GM18868 (cell line): ENCODE measurements around the gene AGA.
A peak's percentile ranks its signal among the peaks of the same experiment; 100 is the strongest.

Source experiments
- ATAC-seq: cut with Tn5 transposase; IDR thresholded peaks from one replicate; pipeline ENCODE4 v1.9.1; 2021; ENCODE audit warnings: mild to moderate bottlenecking, moderate library complexity; ENCODE audit not compliant: unreplicated experiment

The AGA gene

DNA sequence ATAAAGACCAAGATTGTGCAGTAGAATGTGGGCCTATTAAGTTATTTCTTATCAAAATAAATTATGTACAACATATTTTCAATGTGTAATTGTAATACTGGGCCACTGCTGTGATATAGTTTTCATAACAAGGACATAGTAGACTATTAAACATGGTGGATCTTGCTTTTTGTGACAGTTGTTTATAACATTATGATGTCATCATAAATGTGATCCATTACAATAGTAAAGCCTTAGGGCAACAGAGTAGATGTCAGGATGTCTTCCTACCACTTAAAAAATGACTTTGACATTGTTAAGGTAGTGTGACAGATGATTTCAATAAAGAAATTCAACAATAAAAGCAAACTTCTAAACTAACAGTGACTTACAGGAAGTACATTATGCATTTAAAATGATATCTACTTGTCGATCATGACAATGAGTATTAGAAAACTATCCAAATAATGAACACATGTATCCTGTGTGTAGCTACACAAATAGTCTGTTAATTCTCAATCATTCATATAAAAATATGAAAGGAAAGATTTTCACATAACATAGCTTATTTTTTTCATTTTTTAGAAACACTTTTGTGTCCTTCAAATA lies 5.3 kb upstream of the AGA start:
- no peak for ATAC-seq

DNA sequence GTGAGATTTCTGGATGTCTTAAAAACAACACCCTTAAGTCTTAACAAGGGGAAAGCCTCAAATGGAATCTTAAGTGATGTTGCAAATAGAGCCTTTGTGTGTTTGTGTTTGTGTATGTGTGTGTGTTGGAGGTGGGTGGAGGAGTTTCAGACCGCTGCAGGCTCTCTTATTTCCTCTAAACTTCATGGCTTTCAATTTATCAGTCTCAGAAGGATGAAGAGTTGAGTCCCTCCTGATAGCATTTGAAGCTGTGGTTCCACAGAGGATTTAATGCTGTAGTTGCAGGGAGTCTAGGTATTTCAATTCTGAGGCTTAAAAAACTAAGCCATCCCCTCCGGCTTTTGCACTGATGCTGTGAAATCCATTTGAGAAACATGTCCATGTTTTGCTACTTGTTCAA lies 4.3 kb upstream of the AGA start:
- ATAC-seq: no peak

DNA sequence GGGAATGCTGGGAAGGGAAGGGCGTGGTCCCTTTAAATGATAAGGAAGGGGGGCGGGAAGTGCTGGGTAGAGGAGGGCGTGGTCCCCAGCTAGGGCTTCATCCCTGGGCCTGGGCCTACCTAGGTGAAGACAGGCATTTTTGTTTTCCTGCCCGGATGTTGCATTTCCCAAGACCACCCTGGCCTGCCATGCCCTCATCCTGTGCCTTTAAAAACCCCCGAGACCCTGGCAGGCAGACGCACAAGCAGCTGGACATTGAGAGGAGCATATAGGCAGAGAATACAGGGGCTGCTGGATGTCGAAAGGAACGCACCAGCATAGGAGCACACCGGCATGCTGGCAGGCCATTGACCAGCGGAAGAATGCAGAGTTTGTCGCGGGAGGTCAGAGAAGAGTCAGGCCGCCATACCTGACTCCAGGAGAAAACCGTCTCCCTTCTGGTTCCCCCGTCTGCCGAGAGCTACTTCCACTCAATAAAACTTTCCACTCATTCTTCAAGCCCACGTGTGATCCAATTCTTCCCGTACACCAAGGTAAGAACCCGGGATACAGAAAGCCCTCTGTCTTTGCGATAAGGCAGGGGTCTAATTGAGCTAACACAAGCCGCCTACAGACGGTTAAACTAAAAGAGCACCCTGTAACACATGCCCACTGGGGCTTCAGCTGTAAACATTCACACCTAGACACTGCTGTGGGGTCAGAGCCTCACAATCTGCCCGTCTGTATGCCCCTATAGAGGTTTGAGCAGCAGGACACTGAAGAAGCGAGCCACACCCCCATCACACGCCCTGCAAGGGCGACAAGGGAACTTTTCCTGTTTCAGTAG lies 2.9 kb upstream of the AGA start:
- no peak for ATAC-seq

DNA sequence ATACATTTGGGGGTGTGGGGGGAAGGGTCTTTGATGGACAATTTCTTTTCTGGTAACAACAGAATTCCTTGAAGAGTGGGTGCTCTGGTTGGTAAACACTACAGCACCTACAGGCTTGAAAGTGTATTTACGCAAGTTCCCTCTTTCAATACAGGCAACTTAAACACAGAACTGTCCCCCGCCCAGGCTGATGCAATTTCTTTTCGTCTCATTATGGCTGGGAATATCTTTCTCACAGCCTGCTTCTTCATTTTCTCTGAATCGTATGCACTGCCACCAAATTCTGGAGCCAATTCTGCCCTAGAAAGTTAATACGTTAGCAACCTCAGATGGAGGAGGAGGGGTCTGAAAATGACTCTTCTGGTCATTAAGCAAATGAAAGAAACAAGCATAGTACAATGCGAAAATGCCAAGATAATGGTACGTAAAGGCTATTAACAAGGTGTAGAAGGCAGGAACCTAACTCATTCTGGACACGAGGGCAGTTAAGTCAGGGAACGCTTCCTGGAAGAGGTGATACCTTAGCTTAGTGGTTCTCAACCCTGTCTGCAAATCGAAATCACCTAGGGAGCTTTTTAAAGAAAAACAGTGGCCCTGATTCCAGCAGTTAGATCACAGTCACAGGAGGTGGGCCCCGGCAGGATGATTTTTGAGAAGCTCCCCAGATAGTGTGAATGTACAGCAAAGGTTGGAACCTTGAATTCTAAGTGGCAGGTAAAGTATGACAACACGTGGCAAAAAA lies 1.0 kb downstream of the AGA start:
- peak; percentile 41 for ATAC-seq

DNA sequence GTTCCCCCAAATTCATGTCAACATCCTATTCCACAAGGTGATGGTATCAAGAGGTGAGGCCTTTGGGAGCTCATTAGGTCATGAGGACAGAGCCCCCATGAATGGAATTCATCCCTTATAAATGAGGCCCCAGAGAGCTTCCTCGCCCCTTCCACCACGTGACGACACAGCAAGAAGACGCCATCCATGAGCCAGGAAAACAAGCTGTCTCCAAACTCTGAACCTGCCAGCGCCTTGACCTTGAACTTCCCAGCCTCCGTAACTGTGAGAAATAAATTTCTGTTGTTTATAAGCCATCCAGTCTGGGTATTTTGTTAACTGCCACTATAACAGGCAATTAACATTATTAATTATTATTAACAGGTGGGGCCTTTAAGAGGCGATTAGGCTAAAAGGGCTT lies 5.8 kb downstream of the AGA start:
- ATAC-seq: no peak

DNA sequence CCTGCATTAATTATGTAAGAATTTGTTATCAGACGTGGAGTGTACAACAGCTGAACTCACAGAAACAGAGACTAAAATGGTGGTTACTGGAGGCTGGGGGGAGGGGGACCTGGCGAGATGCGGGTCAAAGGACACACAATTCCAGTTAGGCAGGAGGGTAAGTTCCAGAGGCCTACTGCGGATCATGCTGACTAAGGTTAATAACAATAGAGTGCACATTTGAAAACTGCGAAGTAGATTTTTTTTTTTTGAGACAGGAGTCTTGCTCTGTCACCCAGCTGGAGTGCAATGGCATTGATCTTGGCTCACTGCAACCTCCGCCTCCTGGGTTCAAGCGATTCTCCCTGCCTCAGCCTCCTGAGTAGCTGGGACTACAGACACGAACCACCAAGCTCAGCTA lies 7.6 kb downstream of the AGA start:
- no peak for ATAC-seq

DNA sequence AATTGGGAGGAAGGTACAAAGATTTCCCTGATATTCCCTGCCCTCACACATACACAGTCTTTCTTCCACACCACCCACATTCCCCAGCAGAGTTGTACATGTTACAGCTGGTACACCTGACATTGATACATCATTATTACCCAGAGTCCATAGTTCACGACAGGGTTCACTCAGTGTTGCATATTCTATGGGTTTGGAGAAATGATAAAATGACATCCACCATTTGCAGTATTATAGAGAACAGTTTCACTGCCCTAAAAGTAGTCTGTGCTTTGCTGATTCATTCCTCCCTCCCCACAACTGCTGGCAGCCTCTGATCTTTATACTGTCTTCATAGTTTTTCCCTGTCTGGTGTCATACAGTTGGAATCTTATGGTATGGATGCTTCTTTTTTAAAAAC lies 15.0 kb downstream of the AGA start:
- no peak for ATAC-seq

DNA sequence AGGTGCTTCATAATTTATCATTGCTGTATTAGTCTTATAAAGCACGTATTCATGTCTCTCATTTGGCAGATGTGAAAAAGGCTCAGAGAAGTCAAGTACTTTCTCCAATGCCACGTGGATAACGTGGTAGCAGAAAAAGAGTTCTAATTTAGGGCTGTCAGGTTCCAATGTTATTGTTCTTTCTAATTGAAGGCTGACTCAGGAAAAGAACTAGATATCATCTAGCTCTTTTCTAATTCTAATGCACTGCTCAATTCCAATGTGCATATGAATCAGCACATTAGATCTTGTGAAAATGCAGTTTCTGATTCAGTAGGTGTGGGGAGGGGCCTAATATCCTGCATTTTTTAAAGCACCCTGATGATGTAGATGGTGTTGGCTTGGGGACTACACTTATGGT lies 22.8 kb downstream of the AGA start:
- no peak for ATAC-seq

DNA sequence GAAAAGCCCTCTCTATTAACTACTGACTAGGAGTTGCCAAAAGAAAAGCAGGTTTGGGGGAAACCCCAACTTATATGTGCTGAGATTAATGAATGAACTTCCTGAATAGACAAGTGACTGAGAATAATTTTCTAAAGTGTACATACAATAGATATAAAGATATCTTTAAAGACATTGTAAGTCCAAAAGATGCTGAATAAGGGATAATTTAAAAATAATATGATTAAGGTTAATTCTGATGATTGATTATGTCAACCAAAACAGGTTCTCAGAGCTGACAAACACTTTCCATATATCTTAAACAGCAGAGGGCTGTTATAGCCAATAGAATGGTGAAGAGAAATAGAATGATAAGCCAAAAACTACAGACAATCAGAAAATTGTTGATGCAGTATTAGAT lies 28.6 kb downstream of the AGA start:
- ATAC-seq: no peak

DNA sequence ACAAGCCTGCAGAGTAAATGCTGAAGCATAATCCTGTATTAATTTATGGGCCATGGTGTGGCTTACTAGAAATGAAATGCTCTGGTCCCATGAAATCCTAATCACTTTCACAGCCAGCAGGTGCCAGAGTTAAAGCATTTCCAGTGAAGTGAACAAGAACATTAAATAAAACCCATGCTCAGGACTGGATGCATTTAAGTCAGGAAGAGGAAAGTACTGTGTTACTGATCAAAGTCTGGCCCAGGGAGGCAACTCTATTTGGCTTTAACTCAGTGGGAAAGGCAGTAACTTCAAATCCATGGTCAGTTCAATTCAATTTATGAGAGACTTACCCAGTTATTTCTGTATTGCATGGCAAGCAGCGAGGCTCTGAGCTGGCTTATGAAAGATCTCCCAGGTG lies 29.2 kb downstream of the AGA start:
- ATAC-seq: no peak

DNA sequence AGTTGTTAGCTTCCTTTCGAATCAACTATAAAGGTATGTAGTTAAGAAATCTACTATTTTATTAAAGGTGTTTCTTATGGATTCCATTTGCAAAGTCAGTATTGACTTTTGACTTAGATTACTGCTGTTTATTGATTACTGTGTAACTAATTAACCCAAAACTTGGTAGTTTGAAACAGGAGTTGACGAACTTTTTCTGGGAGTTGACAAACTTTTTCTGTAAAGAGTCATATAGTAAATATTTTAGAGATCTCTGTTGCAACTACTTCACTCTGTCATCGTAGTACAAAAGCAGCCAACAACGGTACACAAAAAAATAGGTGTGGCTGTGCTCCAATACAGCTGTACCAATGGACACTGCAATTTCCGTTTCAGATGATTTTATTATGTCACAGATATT lies 30.2 kb downstream of the AGA start:
- ATAC-seq: no peak

DNA sequence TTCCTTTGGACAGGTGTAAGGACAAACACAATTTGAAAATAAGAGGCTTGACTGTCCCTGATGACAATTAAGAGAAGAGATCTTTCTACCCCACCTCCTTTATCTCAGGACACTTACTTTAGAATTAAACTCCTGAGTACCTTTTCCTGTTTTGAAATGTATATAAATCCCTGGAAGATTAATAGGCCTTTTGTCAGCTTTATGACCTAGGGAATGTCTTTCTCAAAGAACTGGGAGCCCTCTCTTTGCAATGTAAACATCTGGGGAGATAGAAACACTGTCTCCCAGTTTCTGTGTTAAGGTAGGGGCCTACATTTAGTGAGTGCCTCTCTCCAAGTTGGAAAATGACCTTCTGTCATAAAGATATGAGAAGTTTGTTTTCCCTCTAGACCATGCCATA lies 31.7 kb downstream of the AGA start:
- ATAC-seq: no peak

DNA sequence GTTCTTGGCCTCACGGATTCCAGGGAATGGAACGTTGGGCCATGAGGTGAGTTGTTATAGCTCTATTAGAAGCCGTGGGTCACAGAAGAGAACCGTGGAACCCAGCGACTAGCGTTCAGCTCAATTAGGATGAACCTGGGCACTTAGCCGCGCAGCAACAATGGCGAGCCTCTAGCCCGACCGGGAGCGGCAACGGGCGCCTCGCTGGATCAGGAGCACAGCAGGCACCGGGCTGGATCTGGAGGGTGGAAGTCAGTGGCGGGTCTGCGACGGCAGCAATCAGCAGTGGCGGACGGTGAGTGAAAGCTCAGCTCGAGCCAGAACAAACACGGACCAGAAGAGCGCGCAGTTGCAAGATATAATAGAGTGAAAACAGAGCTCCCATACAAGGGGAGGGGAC lies 34.2 kb downstream of the AGA start:
- no peak for ATAC-seq

DNA sequence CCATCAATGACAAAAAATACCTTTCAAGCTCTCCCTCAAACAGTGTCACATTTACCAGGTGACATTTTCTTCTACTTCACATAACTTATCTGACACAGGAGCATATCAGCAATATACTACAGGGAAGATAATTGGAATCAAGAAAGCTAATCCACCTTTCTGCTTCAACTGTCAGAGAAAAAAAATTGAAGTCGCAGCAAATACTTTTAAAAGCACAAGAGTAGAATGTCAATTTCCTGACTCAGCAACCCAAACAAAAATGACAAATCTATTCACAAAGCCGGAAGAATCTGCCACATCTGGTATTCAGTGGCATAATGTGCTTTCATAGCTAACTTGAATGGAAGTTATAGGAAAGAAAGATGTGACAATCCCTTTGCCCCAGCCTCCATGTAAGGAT lies 36.7 kb downstream of the AGA start:
- no peak for ATAC-seq

DNA sequence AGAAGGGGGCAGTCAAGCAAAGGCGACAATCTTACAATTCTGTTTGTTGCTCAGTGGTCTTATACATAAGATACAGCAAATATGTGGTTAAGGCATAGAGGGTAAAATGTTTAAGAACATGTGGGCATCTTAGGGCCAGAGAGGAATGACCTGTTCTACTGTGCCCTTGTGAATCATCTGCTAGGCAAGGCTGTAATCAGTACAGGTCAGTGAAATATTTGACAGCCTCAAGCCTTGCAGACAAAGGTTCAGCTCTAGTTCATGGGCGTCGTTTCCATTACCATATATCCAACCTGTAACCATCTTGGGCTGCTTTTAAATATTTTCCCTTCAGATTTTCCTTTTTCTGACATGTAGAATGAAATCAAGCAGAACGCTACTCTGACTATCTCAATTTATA lies 37.3 kb downstream of the AGA start:
- no peak for ATAC-seq

DNA sequence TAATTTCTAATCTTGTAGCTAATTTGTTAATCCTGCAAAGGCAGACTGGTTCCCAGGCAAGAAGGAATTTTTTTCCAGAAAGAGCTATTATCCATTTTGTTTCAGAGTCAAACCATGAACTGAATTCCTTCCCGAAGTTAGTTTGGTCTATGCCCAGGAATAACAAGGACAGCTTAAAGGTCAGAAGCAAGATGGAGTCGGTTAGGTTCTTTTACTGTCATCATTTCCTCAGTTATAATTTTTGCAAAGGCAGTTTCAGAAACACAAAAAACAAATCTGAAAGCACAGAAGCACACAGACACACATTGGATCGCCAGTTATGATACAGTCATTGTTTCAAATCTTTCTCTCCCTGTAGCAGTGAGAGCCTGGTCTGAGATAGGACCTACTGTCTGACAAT lies 37.9 kb downstream of the AGA start:
- no peak for ATAC-seq

DNA sequence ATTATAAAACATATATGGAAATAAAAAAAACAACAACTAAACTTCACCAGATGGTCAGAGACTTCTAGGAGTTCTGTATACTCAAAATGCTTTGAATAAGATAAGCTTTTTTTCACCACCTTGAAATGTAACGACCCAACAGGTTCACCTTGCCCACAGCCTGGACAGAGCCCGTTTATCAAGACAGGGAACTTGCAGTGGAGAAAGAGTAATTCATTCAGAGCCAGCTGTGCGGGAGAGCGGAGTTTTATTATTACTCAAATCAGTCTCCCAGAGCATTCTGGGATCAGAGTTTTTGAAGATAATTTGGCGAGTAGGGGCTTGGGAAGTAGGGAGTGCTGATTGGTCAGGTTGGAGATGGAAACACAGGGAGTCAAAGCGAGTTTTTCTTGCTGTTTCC lies 38.5 kb downstream of the AGA start:
- ATAC-seq: no peak

DNA sequence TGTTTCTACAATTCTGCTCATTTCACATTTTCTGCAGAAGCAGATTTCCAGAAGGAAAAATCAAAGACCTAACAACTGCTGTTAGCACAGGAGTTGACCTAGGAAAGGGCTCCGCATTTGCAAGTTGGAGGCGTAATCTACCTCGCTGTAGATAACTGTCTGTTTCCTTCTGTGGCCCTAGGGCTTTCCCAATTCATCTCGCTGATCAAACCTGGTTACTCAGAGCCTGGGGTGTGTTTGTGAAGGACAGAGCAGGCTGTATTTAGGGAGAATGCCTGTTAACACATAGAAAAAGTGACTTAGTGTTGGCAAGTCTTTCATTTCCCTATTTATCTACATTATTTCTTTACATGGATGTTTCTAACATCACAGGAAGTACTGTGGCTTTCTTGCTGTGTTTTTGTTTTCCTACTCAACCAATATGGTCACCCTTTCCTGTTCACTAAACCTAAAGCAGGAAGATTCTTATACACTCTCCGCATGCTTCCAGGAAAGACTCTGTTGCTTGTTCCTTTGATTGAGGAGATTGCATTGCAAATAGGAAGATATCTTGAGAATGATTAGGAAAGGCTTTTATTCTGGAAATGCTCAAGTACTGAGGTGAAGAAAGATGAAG lies 40.5 kb downstream of the AGA start:
- ATAC-seq: no peak

DNA sequence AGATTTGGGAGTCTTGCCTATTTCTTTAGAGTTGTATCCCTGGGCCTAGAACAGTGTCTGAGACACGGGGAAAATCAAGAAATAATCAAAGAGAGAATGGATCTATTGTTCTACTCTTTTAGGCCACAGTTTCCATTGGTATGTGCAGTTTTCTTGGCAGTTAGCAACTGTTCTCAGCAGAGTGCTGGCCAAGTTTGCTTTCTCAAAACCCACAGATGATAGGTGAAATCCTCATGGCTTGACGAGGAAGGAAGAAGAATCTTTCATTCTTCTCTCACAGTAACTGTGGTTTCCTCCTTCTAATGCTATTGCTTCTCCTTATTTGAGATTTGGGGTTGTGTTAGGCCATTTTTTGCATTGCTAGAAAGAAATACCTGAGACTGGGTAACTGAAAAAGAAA lies 42.2 kb downstream of the AGA start:
- ATAC-seq: no peak

DNA sequence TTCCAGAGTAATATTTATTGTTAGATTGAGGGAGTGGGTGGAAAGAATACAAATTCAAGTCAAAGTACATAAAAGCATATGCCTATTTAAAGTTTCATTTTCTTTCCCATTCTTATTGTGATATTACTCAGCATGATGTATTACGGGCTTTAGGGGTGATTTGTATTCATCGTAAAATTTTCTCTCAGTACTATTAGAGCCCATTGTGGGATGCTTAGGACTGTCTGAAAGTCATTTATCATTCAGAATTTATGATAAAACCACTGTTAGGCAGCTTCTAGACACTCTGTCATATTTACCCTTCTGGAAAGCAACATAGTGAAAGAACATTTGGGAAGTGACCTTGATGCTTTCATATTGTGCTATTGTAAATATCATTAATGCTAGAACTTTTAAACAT lies 45.9 kb downstream of the AGA start:
- ATAC-seq: no peak

DNA sequence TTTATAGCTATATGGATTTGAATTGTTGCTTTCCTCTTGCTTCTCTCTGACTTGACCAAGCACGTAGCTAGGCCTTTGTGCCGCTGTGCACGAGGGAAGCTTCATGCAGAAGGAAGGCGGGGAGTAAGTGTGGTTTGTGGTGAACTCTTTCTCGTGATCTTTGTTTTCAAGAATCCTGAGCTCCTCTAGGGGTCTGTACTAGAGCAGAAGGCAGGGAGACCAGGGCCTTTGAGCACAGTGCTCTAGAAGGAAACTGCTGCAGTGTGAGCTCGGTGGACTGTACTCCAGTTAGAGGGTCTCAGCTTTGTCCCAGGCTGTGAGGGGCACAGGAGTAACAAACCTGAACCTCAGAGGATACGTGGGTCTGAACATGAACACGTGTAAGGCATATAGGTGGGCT lies 49.0 kb downstream of the AGA start:
- ATAC-seq: peak; percentile 83

DNA sequence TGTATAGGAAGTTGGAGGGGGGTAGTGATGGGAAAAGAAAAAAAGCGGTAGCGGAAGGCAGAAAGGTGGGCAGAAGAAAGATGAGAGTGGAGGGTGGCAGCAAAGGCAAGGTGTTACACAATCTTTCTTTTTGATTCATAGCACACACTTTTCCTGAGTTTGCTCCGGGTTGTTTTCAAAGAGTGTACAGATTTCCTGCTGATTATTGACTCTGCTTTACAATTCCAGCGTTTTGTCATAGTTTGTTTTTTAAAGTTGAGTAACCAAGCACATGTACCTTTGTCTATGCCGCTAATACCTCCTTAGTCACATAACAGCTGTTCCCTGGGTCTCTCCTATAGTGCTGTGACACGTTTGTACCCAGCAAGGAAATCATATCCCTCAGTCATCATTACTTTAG lies 50.3 kb downstream of the AGA start:
- no peak for ATAC-seq
